Bronchus fibroblast of lung (primary cell): ENCODE measurements around the gene MREG. TPM values are rescaled to one million over a fixed set of nuclear protein-coding genes. Genes with fewer than 3 reads are reported as not detected.

Experiments used
- total RNA-seq: library from RNA; depleted of rRNA; stranded (reverse); fragments of >200 nt; gene quantifications from 2 replicates; pipeline ENCODE4 v1.2.3, GENCODE V29; 2015

Gene MREG
- total RNA-seq, result 1.3 and 2.0 TPM in 2 replicates

DNA sequence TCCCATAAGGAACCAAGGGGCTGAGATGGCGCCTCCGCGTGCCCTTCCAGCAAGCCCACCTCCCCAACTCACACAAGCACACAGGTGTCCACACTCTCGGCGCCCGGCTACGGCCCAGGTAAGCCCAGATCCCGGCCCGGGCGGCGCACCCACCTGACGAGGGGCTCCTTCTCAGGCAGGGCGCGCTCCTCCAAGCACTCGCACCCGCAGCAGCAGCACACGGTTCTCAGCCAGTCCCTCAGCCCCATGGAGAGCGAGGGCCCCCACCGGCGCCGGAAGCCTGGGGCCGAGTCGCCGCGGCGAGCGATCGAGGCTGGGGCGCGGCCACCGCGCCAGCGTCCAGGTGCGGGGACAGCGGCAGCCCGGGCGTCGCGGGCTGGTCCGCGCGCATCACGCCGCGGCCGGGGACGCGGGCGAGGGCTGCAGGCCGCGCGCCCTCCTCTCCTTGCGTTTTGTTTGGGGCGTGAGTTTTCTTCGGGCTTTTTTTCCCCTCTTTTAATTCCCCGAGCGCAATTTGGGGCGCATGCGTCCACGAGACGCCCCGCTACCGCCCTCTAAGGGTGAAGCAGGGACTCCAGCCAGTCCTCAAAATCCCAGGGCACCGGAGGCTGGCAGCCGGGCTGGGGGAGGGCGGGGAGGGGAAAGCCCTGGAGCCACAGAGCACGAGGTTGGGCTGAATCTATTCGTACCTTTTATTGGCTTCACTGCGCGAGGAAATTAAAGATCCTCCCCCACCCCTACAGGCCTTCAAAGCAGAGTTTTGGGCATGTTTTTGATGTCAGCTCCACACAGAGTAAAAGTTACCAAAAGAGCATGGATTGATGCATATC, at the start of gene MREG:
MREG (minus strand) TSS at position 472 of the 830 bp plus-strand sequence; CDS start at position 248, 224 bp downstream.

Other genes with a start within 250 kb of the MREG start
- gene PECR, start 68.3 kb upstream of the MREG start, total RNA-seq, result 7.0 and 9.9 TPM in 2 replicates
- gene TMEM169, start 68.4 kb upstream of the MREG start, total RNA-seq, result 0.45 and 1.0 TPM in 2 replicates
- gene XRCC5, start 95.8 kb upstream of the MREG start, total RNA-seq, result 233 and 251 TPM in 2 replicates